BLaER1 treated with 17β-estradiol and CSF1 and Interleukin-3, amounts not matched to agents 10 nM and 100 nM (cell line): ENCODE results near the gene SHISAL1.
A peak's percentile ranks its signal among the peaks of the same experiment; 100 is the strongest.

Experiments used
- H3K27ac ChIP-seq, 11 experiments: shearing (Covaris generic); formaldehyde crosslinking; 2 replicates each; pipeline ENCODE4 v1.8.1; 2022
- H3K27me3 ChIP-seq, 11 experiments: shearing (Covaris generic); formaldehyde crosslinking; 2 replicates each; pipeline ENCODE4 v1.8.1; 2022
- H3K36me3 ChIP-seq, 11 experiments: shearing (Covaris generic); formaldehyde crosslinking; 2 replicates each; pipeline ENCODE4 v1.8.1; 2022
- H3K4me1 ChIP-seq, 10 experiments: shearing (Covaris generic); formaldehyde crosslinking; 2 replicates each; pipeline ENCODE4 v1.8.1; 2022
- H3K4me2 ChIP-seq, 11 experiments: shearing (Covaris generic); formaldehyde crosslinking; 2 replicates each; pipeline ENCODE4 v1.8.1; 2022
- H3K4me3 ChIP-seq, 10 experiments: shearing (Covaris generic); formaldehyde crosslinking; 2 replicates each; pipeline ENCODE4 v1.8.1; 2022
- H3K9ac ChIP-seq, 11 experiments: shearing (Covaris generic); formaldehyde crosslinking; 2 replicates each; pipeline ENCODE4 v1.8.1; 2022
- H3K9me3 ChIP-seq, 11 experiments: shearing (Covaris generic); formaldehyde crosslinking; replicated peaks in 1 of 11; 2 replicates each; pipeline ENCODE4 v1.8.1; 2022
- H4K20me1 ChIP-seq, 11 experiments: shearing (Covaris generic); formaldehyde crosslinking; 2 replicates each; pipeline ENCODE4 v1.8.1; 2022
- Cebpa-rat ChIP-seq, 11 experiments: shearing (Covaris generic); IDR thresholded peaks; 2 replicates each; pipeline ENCODE4 v1.8.1; 2022

The SHISAL1 gene

GRCh38 chr22:44331881-44332714 is 19.3 kb upstream of the SHISAL1 start:
- Histone ChIP-seq H3K9ac (no peak overlapping the region), H3K4me2 (peak overlapping the region; percentile 41 to 79 (median 64); a peak in 20 of 22 replicates), H3K9me3 (no peaks in the 10 kb centered on the region; a peak in 3 of 22 replicates), H3K27ac (no peak overlapping the region), H3K36me3 (no peaks in the 10 kb centered on the region), H4K20me1 (peaks cover 0 to 58% (median 15%) of the 10 kb centered on the region in 11 experiments; a peak in 14 of 22 replicates), H3K4me1 (peaks cover 18 to 38% (median 30%) of the 10 kb centered on the region in 10 experiments), H3K27me3 (peaks cover 58 to 78% (median 70%) of the 10 kb centered on the region in 11 experiments), H3K4me3 (peak overlapping the region in 8 of 10 experiments; percentile 13 to 55 (median 36); a peak in 8 of 20 replicates)
- TF ChIP-seq Cebpa-rat (IDR thresholded peaks at IDR 0.05) = no peak

GRCh38 chr22:44330744-44331660 is 18.3 kb upstream of the SHISAL1 start:
- Histone ChIP-seq H3K27ac (no peak overlapping the region), H3K9me3 (no peaks in the 10 kb centered on the region; a peak in 3 of 22 replicates), H4K20me1 (peaks cover 0 to 49% (median 15%) of the 10 kb centered on the region in 11 experiments; a peak in 14 of 22 replicates), H3K9ac (no peak overlapping the region), H3K4me2 (peak overlapping the region in 8 of 11 experiments; percentile 0 to 86 (median 77); a peak in 11 of 22 replicates), H3K4me3 (no peak overlapping the region), H3K27me3 (peaks cover 67 to 86% (median 81%) of the 10 kb centered on the region in 11 experiments), H3K4me1 (peaks cover 18 to 45% (median 34%) of the 10 kb centered on the region in 10 experiments), H3K36me3 (no peaks in the 10 kb centered on the region)
- TF ChIP-seq Cebpa-rat (IDR thresholded peaks at IDR 0.05) = no peak

- H3K9ac ChIP-seq = no peak overlapping the region
- H3K36me3 ChIP-seq = no peaks in the 10 kb centered on the region
- no peak overlapping the region for H3K4me3 ChIP-seq
- peaks cover 0 to 49% (median 15%) of the 10 kb centered on the region in 11 experiments; a peak in 14 of 22 replicates for H4K20me1 ChIP-seq
- H3K4me1 ChIP-seq = peaks cover 18 to 50% (median 40%) of the 10 kb centered on the region in 10 experiments
- no peaks in the 10 kb centered on the region; a peak in 3 of 22 replicates for H3K9me3 ChIP-seq
- no peak overlapping the region for H3K27ac ChIP-seq
- no peak for TF ChIP-seq Cebpa-rat (IDR thresholded peaks at IDR 0.05)
- peak overlapping the region; percentile 43 to 86 (median 75); a peak in 19 of 22 replicates for H3K4me2 ChIP-seq
- H3K27me3 ChIP-seq = peaks cover 74 to 94% (median 88%) of the 10 kb centered on the region in 11 experiments
Observed at GRCh38 chr22:44330188-44330743, 17.5 kb upstream of the SHISAL1 start.

- Histone ChIP-seq H4K20me1 (peaks cover 0 to 49% (median 15%) of the 10 kb centered on the region in 11 experiments; a peak in 14 of 22 replicates), H3K4me2 (peak overlapping the region; percentile 43 to 86 (median 75)), H3K4me3 (peak overlapping the region in 3 of 10 experiments; percentile 12 to 22 (median 21); a peak in 3 of 20 replicates), H3K4me1 (peaks cover 18 to 50% (median 40%) of the 10 kb centered on the region in 10 experiments), H3K27ac (no peak overlapping the region), H3K27me3 (peaks cover 77 to 100% (median 97%) of the 10 kb centered on the region in 11 experiments), H3K36me3 (no peaks in the 10 kb centered on the region), H3K9me3 (no peaks in the 10 kb centered on the region; a peak in 1 of 22 replicates), H3K9ac (peak overlapping the region in 2 of 11 experiments; percentile 24 to 45; a peak in 2 of 22 replicates)
- no peak for TF ChIP-seq Cebpa-rat (IDR thresholded peaks at IDR 0.05)
Observed at GRCh38 chr22:44329179-44329796, 16.5 kb upstream of the SHISAL1 start.

- Histone ChIP-seq H3K4me1 (peaks cover 18 to 50% (median 40%) of the 10 kb centered on the region in 10 experiments), H3K4me3 (no peak overlapping the region), H3K27ac (no peak overlapping the region), H3K4me2 (peak overlapping the region; percentile 43 to 86 (median 75); a peak in 21 of 22 replicates), H3K27me3 (peaks cover 73 to 100% (median 97%) of the 10 kb centered on the region in 11 experiments), H3K9ac (peak overlapping the region in 1 of 11 experiments; percentile 24; a peak in 1 of 22 replicates), H3K9me3 (no peaks in the 10 kb centered on the region), H4K20me1 (peaks cover 0 to 47% (median 15%) of the 10 kb centered on the region in 11 experiments; a peak in 14 of 22 replicates), H3K36me3 (no peaks in the 10 kb centered on the region)
- TF ChIP-seq Cebpa-rat (IDR thresholded peaks at IDR 0.05) = no peak
Observed at GRCh38 chr22:44328762-44329161, 16.0 kb upstream of the SHISAL1 start.

GRCh38 chr22:44328326-44328725 is 15.6 kb upstream of the SHISAL1 start:
- H3K4me2 ChIP-seq = peak overlapping the region in 6 of 11 experiments; percentile 43 to 86 (median 72); a peak in 8 of 22 replicates
- TF ChIP-seq Cebpa-rat (IDR thresholded peaks at IDR 0.05) = no peak

GRCh38 chr22:44326491-44326885 is 13.7 kb upstream of the SHISAL1 start:
- peaks cover 52 to 78% (median 74%) of the 10 kb centered on the region in 11 experiments for H3K27me3 ChIP-seq
- H4K20me1 ChIP-seq = peaks cover 0 to 29% (median 15%) of the 10 kb centered on the region in 11 experiments; a peak in 13 of 22 replicates
- peak overlapping the region; percentile 42 to 72 (median 54) for H3K4me3 ChIP-seq
- H3K4me1 ChIP-seq = peaks cover 18 to 48% (median 35%) of the 10 kb centered on the region in 10 experiments
- no peak for TF ChIP-seq Cebpa-rat (IDR thresholded peaks at IDR 0.05)
- no peaks in the 10 kb centered on the region for H3K9me3 ChIP-seq
- no peak overlapping the region for H3K27ac ChIP-seq
- H3K4me2 ChIP-seq = peak overlapping the region; percentile 67 to 86 (median 81)
- no peaks in the 10 kb centered on the region for H3K36me3 ChIP-seq
- peak overlapping the region in 10 of 11 experiments; percentile 4 to 68 (median 50); a peak in 10 of 22 replicates for H3K9ac ChIP-seq

More at GRCh38 chr22:44328326-44328725, 15.6 kb upstream of the SHISAL1 start:
- H3K4me3 ChIP-seq = no peak overlapping the region
- H3K9me3 ChIP-seq = no peaks in the 10 kb centered on the region
- H4K20me1 ChIP-seq = peaks cover 0 to 42% (median 15%) of the 10 kb centered on the region in 11 experiments; a peak in 14 of 22 replicates
- H3K36me3 ChIP-seq = no peaks in the 10 kb centered on the region
- H3K27me3 ChIP-seq = peaks cover 69 to 97% (median 93%) of the 10 kb centered on the region in 11 experiments
- H3K9ac ChIP-seq = no peak overlapping the region
- H3K27ac ChIP-seq = no peak overlapping the region
- H3K4me1 ChIP-seq = peaks cover 18 to 50% (median 40%) of the 10 kb centered on the region in 10 experiments
